Neural progenitor cell (in vitro differentiated cells): Measurements from ENCODE around the gene CINP.

Experiments used
- CTCF ChIP-seq: fragments of 200-600 bp; sonication (generic); IDR thresholded peaks from 2 replicates; pipeline ENCODE4 v1.5.1; 2017; ENCODE audit warnings: antibody characterized with exemption, mild to moderate bottlenecking
- EZH2 ChIP-seq: fragments of 200-600 bp; sonication (generic); IDR thresholded peaks from 2 replicates; pipeline ENCODE4 v1.6.1; 2017; ENCODE audit warnings: antibody characterized with exemption, mild to moderate bottlenecking, moderate library complexity
- EZH2phosphoT487 ChIP-seq: fragments of 200-600 bp; sonication (generic); IDR thresholded peaks from 2 replicates; pipeline ENCODE4 v1.6.1; 2017; ENCODE audit warnings: antibody characterized with exemption

DNA sequence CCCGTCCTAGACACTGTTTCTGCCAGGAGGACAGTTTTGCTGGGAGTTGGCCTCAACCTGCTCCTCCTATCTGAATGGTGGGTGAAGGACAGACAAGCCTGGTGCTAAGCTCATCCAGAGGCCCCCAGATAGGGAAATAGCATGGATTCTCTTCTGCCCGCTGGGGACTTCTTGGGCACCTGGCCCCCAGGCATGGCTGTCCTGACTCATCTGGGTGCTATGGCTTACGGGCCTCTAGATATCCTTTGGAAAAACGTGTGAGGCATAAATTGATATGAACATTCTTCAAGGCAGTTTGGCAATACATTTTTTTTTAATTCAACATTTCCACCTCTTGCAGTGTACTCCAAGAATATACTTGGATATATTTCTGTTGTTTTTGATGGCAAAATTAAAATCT is 8.7 kb upstream of the CINP start:
- TF ChIP-seq CTCF (no peak), EZH2phosphoT487 (no peak), EZH2 (no peak)
